ENCODE data around the gene C1QL1. TPM values are rescaled to one million over a fixed set of nuclear protein-coding genes. Genes with fewer than 3 reads are reported as not detected.

Gene C1QL1
- total RNA-seq, 1 donor from 2014 or later, result not detected

DNA sequence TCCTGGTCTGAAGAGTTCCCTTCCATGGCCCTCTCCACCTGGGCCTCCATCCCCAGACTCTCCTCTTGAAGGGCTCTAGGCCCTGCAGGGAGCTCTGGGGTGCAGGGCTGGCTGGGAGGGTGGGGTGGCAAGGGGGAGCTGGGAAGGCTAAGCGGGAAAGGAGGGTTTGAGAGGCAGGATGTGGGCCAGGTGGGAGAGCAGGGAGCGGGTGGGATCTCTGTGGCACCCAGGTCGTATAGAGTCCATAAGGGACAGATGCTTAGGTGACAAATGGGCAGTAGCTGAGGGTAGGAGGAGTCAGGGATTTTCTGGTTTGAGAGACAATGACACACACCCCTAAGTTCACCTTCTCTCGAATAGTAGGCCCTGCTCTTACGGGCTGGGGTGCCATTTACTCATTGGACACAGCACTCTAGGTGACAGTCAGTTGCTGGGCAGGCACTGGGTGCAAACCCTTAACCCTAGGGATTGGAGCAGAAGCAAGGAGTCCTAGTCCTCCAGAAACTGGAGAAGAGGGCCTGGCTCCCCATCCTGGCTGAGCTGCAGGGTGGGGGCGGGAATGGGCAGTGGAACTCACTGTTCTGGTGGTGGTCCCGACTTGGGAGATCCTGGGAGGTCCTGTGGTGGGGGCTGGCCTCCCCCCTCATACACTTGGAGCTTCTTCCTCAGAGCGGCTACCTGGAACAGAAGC is 35.9 kb downstream of the C1QL1 start:
- DNase-seq (ENCODE audit: low spot score), result no peak

DNA sequence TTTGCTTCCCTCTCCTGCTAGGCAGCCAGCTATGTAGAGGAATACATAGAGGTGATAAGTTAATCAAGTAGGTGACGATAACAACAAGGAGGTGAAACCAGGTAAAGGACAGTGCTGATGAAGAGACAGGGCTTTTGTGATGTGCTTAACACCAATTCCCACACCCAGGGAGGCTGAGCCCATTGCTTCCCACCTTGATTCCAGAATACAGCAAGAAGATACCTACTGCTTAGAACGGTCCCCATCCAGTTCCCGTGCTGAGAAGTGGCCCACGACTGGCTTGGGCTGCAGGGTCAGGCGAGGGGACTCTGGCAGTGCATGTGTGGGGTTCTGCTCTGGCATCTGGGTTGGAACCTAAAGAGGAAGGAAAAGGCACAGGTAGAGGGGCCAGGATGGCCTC is 36.7 kb downstream of the C1QL1 start:
- DNase-seq (ENCODE audit: low spot score), result no peak

DNA sequence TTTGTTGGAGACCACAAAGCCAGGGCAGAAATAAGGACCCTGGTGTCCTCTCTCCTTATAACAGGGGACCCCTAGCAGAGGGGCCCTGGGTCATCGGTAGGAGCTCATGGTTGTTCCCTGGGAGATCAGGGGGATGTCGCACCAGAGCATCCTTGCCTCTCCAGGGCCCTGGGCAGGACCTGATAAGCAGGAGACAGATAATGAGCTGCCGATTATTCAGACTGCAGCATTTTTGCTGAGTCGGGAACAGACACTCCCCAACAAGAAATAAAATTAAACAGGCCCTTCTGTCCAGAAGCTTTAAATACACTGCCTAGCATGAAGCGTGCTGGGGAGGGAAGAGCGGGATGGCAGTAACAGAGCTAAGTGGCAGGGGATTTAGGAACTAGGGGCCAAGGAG is 37.4 kb downstream of the C1QL1 start:
- no peak for DNase-seq (ENCODE audit: low spot score)

DNA sequence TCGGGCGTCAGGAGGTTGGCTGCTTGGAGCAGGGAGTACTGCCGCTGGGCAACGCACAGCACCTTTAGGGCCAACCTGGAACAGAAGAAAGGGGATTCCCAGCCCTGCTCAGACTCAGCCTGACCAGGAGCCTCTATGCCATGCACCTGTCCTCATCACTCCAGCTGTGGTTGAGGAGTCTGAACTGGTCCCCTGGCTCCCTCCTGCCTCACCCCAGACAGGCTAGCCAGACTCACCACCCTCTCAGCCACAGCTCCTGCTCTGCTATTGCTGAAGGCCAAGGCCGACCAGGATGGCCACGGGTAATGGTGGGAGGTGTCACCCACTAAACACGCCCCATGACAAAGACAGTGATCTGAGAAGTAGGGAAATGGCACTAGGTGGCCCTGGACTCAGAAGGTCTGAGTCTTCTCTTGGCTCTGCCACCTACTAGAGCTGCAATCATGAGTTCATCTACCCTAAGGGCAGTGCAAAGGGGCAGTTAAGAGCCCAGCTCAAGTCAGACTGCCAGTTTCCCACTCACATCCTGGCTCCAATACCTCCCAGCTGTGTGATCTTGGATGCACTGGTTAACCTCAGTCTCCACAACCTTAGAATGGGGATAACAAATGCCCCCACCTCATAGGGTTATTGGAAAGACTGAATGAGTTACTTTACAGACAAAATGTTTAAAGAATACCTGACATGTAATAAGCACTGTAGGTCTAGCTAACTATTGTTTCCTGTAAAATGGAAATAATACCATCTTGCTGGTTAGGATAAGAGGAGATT is 39.0 kb downstream of the C1QL1 start:
- DNase-seq (ENCODE audit: low spot score), result no peak

DNA sequence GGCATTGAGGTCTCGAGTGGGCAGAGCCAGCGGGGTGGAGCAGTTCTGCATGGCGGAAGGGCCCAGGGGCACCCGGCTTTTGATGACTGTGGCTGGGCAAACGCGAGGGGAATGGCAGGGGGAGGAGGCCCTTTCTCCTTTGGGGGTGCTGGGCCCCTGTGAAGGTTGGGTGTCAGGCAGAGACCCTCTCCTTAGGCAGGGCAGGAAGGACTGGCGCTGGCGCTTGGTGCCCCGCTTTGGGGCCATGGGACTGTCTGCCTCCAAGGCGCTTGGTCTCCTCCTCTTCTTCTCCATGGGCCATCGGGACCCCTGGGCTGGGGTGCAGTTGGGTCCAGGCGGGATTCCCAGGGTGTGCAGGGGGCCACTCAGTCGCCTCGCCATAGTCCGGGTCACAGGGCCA is 40.0 kb downstream of the C1QL1 start:
- DNase-seq (ENCODE audit: low spot score), result no peak

DNA sequence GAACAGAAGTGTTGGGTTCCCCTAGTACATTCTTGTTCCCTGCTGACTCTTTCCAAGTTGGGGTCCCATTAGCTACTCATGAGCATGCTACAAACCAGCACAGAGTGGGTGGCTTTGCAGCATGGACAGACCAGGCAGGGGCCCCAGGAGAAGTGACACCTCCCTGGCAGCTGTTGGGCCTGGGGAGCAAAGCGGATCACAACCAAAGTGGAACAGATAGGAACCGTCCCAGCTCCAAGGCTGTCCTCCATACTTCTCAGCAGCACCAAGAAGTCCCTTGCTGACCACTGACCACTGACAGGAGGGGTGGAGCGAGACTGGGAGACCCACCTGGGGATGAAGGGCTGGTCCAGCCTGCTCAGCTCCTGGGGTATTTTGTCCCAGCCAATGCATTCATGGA is 40.4 kb downstream of the C1QL1 start:
- DNase-seq (ENCODE audit: low spot score), result no peak

DNA sequence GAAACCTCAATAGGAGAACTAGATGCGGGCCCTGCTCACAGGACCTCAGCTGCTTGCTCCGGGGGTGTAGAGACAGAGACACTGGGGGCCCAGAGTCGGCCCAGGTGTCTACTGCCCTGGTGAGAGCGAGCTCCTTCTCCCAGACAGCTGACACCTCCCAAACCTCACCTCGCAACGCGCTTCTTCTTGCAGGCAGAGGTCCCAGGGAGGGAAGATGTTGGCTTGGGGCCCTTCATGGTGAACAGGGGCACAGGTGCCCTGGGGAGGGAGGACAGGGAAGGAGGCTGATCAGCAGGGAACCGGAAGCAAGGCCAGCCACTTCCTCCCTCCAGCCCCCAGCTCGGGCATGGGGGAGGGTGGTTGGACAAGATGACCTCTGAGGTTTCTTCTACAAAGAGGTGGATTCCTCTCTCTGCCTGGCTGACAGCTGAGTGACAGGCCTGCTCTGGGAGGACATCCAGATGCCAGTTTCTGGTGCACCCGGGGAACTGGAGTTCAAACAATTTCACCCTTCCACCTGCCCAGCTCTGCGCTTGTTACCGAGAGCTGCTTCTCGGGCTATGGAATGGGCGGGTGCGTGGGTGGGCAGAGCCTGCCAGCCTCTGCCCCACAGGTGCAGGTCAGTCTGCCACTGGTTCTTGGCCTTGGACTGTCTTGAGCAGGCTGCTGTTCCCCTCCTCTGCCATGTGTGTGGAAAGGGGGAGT is 41.1 kb downstream of the C1QL1 start:
- no peak for DNase-seq (ENCODE audit: low spot score)

DNA sequence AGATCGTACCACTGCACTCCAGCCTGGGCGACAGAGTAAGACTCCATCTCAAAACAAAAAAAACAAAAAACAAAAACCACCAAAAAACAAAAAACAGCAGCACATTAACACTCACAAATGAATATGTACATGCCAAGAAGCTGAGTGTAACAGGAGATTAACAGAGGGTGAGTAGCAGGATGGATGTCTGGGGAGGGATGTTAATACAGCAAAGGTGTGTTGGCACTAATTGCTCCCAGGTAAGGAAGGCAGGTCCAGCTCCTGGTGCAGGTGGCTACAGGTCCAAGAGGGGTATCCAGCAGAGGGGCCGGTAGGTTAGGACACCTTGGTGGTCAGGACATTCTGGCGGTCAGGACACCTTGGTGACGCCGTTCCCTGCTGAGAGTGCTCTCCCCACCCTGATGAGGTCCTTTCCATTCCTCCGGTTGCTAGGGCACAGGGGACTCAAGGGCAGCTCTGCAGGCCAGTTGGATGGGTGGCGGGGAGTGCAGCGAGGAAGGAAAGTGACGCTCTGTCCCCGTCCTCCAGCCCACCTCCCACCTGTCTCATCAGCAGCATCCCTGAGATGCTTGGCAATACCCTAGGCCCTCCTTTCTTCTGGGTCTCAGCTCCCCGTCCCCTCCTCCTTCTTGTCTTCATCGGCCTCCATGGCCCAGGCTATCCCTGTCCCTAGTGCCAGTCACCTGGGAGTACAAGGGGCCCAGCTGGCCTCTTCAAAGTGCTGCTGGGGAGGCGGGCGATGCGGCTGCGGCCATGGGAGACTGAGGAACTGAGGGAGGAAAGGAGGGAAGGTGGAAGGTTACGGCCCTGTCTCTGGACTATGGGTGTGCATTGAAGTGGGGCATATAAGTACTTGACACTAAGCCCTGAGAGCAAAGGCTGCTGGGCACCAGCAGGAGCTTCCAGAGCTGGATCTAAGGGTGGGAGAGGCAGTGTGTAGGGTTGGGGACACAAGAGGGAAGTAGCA is 42.1 kb downstream of the C1QL1 start:
- DNase-seq (ENCODE audit: low spot score), result no peak

DNA sequence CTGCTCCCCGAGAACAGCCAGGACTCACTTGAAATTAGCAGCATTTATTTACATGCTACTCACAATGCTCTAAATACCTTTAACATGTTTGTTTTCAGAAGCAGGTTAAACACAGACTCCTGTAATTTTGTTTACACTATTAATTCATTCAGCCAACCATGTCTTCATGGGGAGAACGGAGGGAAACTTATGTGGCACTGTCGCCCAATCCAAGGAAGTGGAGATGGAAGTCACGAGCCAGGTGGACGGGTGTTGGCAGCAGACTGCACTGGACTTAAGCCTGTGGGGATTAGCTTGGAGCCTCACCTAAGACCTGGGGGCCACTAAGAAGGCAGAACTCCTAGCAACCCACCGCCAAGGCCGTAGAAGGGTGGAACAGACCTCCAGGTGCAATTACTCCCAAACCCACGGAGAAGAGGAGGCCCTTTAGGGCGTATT is 44.0 kb downstream of the C1QL1 start:
- DNase-seq (ENCODE audit: low spot score), result no peak

DNA sequence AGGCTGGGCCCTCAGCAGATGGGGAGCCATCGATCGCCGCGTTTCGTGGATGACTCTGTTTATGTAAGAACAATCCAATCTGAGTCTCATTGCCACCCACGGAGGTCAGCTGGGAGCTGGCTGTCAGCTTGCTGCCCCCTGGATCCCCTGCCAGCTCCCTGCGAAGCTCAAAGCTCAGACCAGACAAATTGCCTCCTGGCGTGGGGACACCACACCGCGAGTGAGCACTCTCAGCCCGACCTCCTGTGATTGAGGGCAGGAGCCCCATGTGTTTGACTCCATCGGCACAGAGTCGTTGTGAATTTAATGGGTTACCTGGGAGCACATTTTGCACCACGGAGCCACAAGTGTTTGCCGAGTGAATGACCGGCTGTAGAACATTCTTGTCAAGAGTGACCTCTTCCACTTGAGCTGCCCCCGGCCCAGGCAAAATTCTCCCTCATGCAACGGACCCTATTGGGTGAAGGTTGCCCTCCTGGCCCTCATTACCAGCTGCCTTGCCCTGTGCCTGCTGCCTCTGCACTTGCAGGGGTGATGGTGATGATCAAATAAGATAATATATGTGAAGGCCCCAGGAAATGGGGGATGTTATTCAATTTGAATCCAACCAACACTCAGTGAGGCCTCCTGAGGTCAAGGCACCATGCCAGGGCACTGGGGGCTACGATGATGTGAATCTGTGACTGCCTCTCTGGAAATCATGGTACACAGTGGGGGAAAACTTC is 45.2 kb downstream of the C1QL1 start:
- no peak for DNase-seq (ENCODE audit: low spot score)

DNA sequence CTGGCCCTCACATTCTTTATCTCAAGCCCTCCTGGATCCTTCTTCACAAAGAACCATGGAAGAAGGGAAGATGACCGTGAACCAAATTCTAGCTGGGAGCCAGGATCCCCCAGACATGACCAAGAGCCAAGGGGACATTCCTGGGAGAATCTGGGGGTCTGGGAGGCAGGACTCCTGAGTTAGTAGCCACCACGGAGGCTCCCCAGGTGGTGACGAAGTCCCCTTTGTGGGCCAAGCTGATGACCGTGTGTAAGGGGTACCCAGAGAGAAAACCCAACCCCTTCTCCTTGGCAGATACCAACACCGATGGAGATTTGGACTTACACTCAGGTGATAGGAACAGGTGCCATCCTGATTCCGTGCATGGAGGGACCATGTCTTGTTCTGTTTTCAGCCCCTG is 46.0 kb downstream of the C1QL1 start:
- DNase-seq (ENCODE audit: low spot score), result no peak

DNA sequence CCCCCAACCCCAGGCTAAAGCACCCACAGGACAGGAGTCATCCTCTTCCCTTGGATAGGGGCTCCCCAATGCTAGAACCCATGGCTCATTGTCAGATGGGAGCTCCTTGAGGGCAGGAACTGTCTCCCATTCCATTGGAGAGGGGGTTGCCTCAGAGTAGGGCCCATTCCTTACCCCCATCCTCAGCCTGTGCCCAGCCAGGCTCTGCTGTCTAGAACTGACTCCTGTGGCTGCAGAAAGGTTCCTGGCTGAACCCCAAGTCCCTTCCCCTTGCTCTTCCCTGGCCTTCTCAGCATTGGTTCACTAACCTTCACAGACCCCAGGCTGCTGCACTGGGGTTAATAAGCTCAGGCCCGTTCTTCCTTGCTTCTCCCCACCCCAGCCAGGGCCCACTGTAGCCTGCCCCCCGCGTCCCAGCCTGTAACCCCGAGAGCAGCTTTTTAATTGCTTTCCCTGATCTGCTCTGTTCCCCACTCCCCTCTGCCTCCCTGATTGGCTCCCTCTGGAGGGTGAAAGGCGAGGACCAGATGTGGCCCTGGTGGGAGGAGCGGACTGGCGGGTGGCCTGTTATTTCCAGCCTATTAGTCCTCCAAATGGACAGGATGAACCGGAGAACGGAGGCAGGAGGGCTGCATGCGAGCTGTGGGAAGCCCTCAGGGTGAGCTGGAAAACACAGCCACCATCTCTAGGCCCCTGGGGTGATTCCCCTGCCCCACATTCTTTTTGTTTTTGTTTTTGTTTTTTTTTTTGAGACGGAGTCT is 46.8 kb downstream of the C1QL1 start:
- no peak for DNase-seq (ENCODE audit: low spot score)

DNA sequence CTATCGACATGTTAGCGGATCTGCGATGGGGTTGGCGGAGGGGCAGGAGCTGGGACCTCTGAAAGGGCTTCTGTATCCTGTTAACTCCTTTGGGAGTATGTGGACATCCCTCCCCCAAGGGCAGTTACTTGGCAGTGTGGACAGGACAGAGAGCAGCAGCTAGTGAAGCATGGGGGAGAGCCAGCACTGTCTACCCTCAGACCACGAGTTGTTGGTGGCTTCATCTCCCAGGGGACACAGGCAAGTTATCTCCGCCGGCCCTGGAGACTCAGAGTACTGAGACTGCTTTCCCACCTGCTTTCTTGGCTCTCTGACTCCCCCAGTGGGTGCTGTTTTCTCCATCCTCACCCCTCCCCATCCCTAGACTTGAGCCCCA is 47.5 kb downstream of the C1QL1 start:
- DNase-seq (ENCODE audit: low spot score), result no peak

DNA sequence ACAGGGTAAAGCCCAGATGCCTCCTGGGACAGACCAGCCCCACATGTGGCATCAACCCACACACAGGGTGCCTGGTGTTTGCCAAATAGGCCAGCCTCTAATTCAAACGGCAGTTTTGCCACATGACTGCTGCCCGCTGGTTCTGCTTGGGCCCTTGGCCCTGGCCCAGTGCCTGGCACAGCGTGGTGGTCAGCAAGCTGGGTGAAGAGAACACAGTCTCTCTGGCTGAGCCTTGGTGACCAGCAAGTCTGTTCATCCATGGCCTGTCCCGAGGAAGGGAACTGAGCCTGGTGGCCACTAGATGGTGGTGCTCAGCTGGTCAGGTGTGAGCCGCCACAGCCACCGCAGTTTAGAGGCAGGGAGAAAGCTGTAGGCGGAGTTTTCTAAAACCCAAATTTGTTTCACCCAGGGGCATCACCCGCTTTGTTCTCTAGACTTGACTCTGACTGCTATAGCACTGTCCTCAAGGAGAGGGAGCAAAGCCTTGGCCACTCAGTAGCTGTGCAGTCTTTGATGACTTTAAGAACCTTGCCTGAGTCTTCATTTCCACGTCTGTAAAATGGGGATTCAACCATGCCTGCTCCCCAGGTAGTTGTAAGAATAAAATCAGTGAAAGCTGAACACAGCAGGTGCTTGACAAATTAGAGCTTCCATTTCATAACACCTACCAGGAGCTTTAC is 48.1 kb downstream of the C1QL1 start:
- peak; percentile 75 for DNase-seq (ENCODE audit: low spot score)

DNA sequence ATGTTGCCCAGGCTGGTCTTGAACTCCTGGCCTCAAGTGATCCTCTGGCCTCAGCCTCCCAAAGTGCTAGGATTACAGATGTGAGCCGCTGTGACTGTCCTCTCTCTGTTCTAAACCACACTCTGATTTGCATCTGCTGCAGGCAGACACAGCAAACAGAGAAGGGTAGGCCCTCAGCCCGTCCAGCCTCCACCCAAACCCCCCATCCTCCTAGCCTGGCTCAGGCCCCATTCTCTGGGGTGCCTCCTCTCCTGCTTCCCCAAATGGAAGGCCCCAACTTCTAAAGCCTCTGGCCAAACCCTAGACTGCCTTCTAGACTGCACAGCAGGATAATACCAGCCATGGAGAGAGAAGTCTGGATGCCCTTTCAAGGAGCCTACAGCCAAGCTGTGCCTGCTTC is 48.7 kb downstream of the C1QL1 start:
- no peak for DNase-seq (ENCODE audit: low spot score)

DNA sequence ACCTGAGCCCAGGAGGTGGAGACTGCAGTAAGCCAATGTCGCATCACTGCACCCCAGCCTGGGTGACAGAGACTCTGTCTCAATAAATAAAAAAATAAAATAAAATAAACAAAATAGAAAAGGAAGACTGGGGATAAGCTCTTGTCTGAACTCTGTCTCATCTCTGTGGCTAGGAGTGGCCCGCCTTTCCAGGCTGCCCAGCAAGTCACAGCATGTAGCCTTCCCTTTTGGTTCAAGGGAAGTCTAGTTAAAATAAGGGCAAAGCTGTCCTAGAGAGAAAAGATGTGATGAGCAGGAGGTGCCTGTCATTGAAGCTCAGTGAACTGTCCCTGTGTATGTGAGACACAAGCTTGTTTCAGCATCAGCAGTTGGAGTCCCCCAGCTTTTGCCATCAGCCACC is 50.1 kb downstream of the C1QL1 start:
- no peak for DNase-seq (ENCODE audit: low spot score)

DNA sequence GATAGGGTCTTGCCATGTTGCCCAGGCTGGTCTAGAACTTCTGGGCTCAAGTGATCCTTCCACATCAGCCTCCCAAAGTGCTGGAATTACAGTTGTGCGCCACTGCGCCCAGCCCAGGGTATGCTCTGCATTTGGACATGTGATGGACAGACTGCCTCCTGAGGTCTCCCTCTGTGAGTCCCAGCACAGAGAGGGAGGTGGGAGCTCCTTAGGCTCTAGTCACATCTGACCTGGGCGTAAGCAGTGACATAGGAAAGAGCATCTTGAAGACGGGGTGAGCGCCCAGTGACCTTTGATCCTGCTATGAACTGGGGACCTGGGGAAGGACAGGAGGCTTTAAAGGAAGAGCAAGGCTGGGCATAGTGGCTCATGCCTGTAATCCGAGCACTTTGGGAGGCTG is 50.6 kb downstream of the C1QL1 start:
- DNase-seq (ENCODE audit: low spot score), result no peak

DNA sequence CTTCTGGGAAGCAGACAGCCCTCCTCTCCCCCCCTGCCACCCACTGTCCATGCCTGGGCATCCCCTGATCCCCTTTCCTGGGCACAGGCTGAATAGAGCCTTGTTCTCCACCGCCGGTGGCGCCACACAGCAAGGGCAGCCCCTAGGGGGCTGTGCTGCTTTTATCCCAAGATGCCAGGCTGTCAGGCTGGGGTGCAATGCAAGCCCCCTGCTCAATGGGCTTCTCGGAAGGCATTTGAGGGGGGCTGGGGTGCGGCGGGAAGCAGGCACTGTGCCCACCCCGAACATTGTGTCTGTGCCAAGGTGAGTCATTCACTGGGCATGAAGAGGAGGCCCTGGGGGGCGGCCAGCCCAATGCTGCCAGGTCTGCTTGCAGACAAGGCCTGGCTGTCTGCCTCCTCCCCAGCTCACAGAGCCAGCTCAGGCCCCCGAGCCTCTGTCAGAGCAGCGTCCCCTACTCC is 51.3 kb downstream of the C1QL1 start:
- DNase-seq (ENCODE audit: low spot score), result peak; percentile 30
